Calu3 (cell line): ENCODE measurements around the gene RAB29. TPM values are rescaled to one million over a fixed set of nuclear protein-coding genes. Genes with fewer than 3 reads are reported as not detected.

Source experiments
- BruUV-seq: library from RNA; stranded (reverse); fragments of 400-500 nt; replicated peaks from 2 replicates; lab custom pipeline; 2021; lab: Mats Ljungman, UMichigan
- CTCF ChIA-PET: fragments of 300-600 bp; sonication (Branson Sonifier 250); formaldehyde crosslinking; loops from one replicate; lab custom pipeline; 2022; ENCODE audit warnings: antibody characterized with exemption; lab: Charles Lee
- DNase-seq: peaks from one replicate; pipeline ENCODE4 v3.0.0; 2022
- H3K27ac Mint-ChIP-seq: one replicate; pipeline ENCODE4 v1.8.0; 2022; ENCODE audit warnings: mixed read lengths; ENCODE audit not compliant: unreplicated experiment
- H3K27me3 Mint-ChIP-seq: one replicate; pipeline ENCODE4 v1.8.0; 2022; ENCODE audit warnings: mixed read lengths; ENCODE audit not compliant: unreplicated experiment
- H3K36me3 Mint-ChIP-seq: one replicate; pipeline ENCODE4 v1.8.0; 2022; ENCODE audit warnings: mild to moderate bottlenecking, moderate library complexity, mixed read lengths; ENCODE audit not compliant: insufficient read depth, unreplicated experiment
- H3K4me1 Mint-ChIP-seq: one replicate; pipeline ENCODE4 v1.8.0; 2022; ENCODE audit warnings: mild to moderate bottlenecking, low read depth, mixed read lengths; ENCODE audit not compliant: unreplicated experiment
- H3K4me3 Mint-ChIP-seq: one replicate; pipeline ENCODE4 v1.8.0; 2022; ENCODE audit warnings: mild to moderate bottlenecking, low read depth, moderate library complexity, mixed read lengths; ENCODE audit not compliant: unreplicated experiment
- H3K9me3 Mint-ChIP-seq: one replicate; pipeline ENCODE4 v1.8.0; 2022; ENCODE audit warnings: low read depth, mixed read lengths; ENCODE audit not compliant: unreplicated experiment
- CTCF ChIP-seq: fragments of 200-600 bp; IDR thresholded peaks from one replicate; pipeline ENCODE4 v1.8.0; 2022; ENCODE audit warnings: antibody characterized with exemption; ENCODE audit not compliant: unreplicated experiment
- intact Hi-C: fragments of 100-400 bp; cut with micrococcal nuclease; formaldehyde crosslinking; loops from one replicate; pipeline ENCODE4 v1.10.0; 2022; ENCODE audit not compliant: unreplicated experiment
- total RNA-seq: library from RNA; stranded (reverse); gene quantifications from 2 replicates; pipeline ENCODE4 v1.2.3, GENCODE V29; 2022

The RAB29 gene
- total RNA-seq, 1 experiment from 2014 or later, result 27.1 TPM

- H3K27ac Mint-ChIP-seq, result no peak overlapping the region
- DNase-seq, result no peak
- no peaks in the 10 kb centered on the region for H3K9me3 Mint-ChIP-seq
- peaks cover 16% of the 10 kb centered on the region for H3K4me1 Mint-ChIP-seq
- CTCF ChIA-PET, result no interaction called here
- H3K27me3 Mint-ChIP-seq, result no peaks in the 10 kb centered on the region
- peaks cover 3% of the 10 kb centered on the region for H3K36me3 Mint-ChIP-seq
- no peak overlapping the region for H3K4me3 Mint-ChIP-seq
- TF ChIP-seq CTCF, result no peak
- no TSS peak for BruUV-seq
- intact Hi-C loops, result no loop called here
These were observed 26.8 kb upstream of the RAB29 start for GRCh38 chr1:205802060-205802459.

GRCh38 chr1:205800981-205801703, 25.9 kb upstream of the RAB29 start:
- H3K4me1 Mint-ChIP-seq, result peaks cover 16% of the 10 kb centered on the region

GRCh38 chr1:205800427-205800826, 25.1 kb upstream of the RAB29 start:
- intact Hi-C loops, result no loop called here
- H3K36me3 Mint-ChIP-seq, result no peaks in the 10 kb centered on the region
- no peak for DNase-seq
- TF ChIP-seq CTCF, result no peak
- H3K27me3 Mint-ChIP-seq, result no peaks in the 10 kb centered on the region
- CTCF ChIA-PET, result no interaction called here
- BruUV-seq, result no TSS peak
- H3K27ac Mint-ChIP-seq, result no peak overlapping the region
- peaks cover 9% of the 10 kb centered on the region for H3K4me1 Mint-ChIP-seq
- no peak overlapping the region for H3K4me3 Mint-ChIP-seq
- H3K9me3 Mint-ChIP-seq, result no peaks in the 10 kb centered on the region

More at GRCh38 chr1:205800981-205801703, 25.9 kb upstream of the RAB29 start:
- no peaks in the 10 kb centered on the region for H3K9me3 Mint-ChIP-seq
- no peaks in the 10 kb centered on the region for H3K36me3 Mint-ChIP-seq
- no peak for TF ChIP-seq CTCF
- BruUV-seq, result no TSS peak
- no peak for DNase-seq
- no peak overlapping the region for H3K27ac Mint-ChIP-seq
- H3K4me3 Mint-ChIP-seq, result no peak overlapping the region
- CTCF ChIA-PET, result no interaction called here
- intact Hi-C loops, result no loop called here
- H3K27me3 Mint-ChIP-seq, result no peaks in the 10 kb centered on the region

- Mint-ChIP-seq H3K27ac (no peak overlapping the region), H3K36me3 (peaks cover under 1% of the 10 kb centered on the region), H3K4me1 (no peaks in the 10 kb centered on the region), H3K4me3 (no peak overlapping the region), H3K9me3 (no peaks in the 10 kb centered on the region), H3K27me3 (no peaks in the 10 kb centered on the region)
- no TSS peak for BruUV-seq
- TF ChIP-seq CTCF, result no peak
- intact Hi-C loops, result loop anchor here (10.0 kb wide), 2 partner anchors 56 to 306 kb away; partner anchors contain the start of gene PM20D1
- CTCF ChIA-PET, result no interaction called here
- no peak for DNase-seq
These were observed 23.3 kb upstream of the RAB29 start for GRCh38 chr1:205798577-205798976.
